GM23248 (cell line): ENCODE measurements around the gene MPV17L2.

Source experiments
- EZH2 ChIP-seq: fragments of 200-600 bp; sonication (generic); IDR thresholded peaks from 2 replicates; pipeline ENCODE4 v1.6.1; 2018; ENCODE audit warnings: antibody characterized with exemption, mild to moderate bottlenecking; ENCODE audit not compliant: insufficient read depth, poor library complexity, severe bottlenecking
- EZH2phosphoT487 ChIP-seq: fragments of 200-600 bp; sonication (generic); IDR thresholded peaks from 2 replicates; pipeline ENCODE4 v1.6.1; 2018; ENCODE audit warnings: antibody characterized with exemption, moderate library complexity, mild to moderate bottlenecking, low read depth; ENCODE audit not compliant: insufficient read depth

GRCh38 chr19:18167975-18168645, 24.9 kb upstream of the MPV17L2 start:
- no peak for TF ChIP-seq EZH2phosphoT487
- no peak for TF ChIP-seq EZH2
